NCI-H526 treated with DMSO at 0.1 percent for 48 hours (cell line): ENCODE measurements around the gene MAD1L1.

Experiments
- DNase-seq: peaks from one replicate; lab custom pipeline; 2025; lab: John Stamatoyannopoulos, UW

The MAD1L1 gene

GRCh38 chr7:2086229-2086628 is 146.5 kb downstream of the MAD1L1 start:
- no peak for DNase-seq

GRCh38 chr7:2085804-2086203 is 146.9 kb downstream of the MAD1L1 start:
- no peak for DNase-seq

- no peak for DNase-seq
Observed at GRCh38 chr7:2084781-2085505, 147.8 kb downstream of the MAD1L1 start.

DNA sequence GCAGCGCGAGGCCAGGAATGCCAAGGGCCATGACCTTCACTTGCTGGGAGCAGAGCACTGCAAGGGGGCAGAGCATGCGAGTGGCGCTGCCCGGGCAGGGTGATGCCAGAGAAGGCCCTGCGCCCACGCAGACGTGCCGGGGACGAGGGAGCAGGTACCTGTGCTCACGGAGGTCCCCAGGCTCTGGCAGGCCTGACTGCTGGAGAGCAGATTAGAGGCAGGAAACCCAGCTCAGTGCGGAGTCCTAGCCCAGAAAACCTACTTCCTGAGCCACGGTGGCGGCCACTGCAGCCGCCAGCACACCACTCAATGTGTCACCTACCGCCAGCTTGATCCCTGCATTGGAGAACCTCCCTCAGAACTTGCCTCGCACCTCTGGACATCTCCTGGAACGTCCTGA is 148.4 kb downstream of the MAD1L1 start:
- no peak for DNase-seq

DNA sequence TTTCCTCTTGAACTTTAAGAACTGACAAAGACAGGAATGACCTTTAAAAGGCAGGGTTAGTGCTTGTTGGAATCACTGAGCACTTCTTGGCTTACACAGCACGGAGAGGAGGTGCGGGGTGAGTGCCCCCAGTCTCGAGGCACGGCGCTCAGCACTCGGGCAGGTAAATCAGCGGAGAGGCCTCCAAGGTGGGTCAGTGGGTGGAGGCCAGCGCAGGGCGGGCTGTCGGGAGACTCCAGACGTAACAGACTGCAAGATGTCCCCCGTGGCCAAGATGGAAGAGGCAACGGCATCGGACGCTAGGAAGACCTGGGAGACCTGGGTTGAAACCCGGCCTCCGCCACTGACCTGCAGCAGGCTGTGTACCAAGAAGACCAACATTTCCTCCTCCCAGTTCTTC is 149.4 kb downstream of the MAD1L1 start:
- no peak for DNase-seq

- DNase-seq = no peak
Observed at GRCh38 chr7:2082139-2082998, 150.4 kb downstream of the MAD1L1 start.

- no peak for DNase-seq
Observed at GRCh38 chr7:2081526-2082135, 151.1 kb downstream of the MAD1L1 start.

DNA sequence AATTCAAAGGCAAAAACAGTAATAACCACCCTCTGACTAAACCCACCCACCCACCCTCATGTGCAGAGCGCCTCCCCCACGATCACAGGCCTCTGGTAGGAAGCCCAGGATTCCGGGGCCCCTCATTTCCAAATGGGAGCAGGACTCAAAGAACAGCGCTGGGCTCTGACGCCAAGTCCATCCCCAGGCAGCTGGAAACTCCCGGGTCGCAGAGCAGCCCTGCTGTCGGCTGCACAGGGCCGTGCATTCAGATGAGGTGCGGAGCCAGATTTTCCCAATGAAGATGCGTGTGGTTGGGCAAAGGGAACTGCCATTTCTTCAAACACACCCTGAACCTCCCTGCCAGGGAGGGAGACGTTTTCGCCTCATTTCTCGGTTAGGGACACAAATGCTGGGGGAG is 152.3 kb downstream of the MAD1L1 start:
- DNase-seq = no peak

GRCh38 chr7:2080060-2080387 is 152.7 kb downstream of the MAD1L1 start:
- no peak for DNase-seq

DNA sequence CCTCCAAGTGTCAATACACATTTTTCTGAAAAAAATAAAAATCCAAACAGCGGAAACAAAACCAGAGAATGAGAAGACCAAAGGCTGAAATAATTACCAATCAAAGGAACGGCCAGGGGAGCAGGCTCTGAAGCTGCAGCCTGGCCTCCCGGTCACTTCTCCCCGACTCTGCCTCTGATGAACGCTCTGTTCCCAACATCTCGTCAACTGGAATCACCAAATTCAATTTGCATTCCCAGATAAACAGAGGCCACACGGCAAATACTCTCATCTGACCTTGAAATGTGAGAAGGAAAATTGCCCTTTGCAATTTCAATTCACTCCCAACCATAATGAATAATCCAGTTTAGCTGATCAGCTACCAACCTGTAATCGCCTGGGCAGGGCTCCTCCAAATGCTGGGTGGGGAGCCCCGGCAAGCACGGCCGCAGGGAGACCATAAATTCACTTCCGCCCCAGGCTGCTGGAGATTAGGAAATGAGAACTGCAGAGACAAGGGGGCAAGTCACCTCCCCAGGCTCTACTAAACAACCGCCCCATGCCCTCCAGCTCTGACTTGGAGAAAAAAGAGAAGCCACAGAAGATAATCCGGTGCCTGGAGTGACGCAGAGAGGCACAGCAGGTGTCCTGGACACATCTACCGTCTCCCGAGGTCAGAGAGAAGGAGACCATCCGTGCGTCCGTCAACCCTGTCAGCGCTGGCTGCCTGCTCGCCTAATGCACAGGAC is 153.2 kb downstream of the MAD1L1 start:
- DNase-seq = no peak

GRCh38 chr7:2078899-2079298 is 153.8 kb downstream of the MAD1L1 start:
- DNase-seq = no peak

DNA sequence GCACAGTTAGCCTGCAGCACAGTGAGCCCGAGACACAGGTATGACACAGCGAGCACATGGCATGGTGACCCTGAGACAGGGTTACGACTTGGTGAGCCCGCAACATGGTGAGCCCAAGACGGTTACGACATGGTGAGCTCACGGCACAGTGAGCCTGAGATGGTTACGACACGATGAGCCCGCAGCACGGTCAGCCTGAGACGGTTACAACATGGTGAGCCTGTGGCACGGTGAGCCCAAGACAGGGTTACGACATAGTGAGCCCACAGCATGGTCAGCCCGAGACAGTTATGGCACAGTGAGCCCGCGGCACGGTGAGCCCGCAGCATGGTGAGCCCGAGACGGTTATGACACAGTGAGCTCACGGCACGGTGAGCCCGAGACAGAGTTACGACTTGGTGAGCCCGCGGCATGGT is 156.1 kb downstream of the MAD1L1 start:
- no peak for DNase-seq

DNA sequence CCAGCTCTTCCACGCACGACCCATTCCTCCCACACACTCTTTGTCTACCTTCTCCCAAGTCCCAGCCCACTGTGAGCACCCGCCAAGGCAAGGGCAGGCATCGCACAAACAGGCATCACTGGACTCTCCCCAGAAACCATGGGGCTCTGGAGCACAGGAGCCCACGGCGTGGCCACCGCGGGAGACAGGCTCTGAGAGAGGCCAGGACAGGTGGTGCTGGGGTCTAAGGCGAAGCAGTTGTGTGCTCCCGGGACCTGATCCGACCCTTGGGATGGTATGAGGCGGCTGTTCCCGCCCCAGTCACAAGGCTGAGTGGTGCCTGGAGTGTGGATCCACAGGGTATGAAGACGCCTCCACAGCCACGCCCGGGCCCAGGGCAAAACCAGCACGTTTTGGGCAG is 156.9 kb downstream of the MAD1L1 start:
- no peak for DNase-seq

GRCh38 chr7:2074691-2075090 is 158.1 kb downstream of the MAD1L1 start:
- DNase-seq = no peak

DNA sequence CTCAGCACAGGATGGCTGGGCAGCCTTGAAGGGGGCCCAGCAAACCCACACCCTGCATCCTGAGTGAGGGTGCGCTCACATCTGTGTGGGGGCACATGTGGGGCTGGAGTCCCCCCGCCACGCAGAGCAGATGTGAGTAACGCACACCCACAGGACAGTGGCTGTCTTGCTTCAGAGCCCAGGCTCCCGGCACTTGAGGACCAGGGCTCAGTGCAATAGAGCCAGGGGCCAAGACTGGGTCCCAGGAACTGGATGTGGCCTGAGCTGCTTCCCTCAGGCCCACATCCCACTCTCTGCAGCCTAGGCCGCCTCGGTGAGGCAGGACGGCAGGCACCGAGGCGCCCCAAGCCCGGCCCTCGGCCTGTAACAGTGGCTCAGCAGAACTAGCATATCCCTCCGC is 159.9 kb downstream of the MAD1L1 start:
- DNase-seq = no peak

GRCh38 chr7:2072042-2072441 is 160.7 kb downstream of the MAD1L1 start:
- no peak for DNase-seq

DNA sequence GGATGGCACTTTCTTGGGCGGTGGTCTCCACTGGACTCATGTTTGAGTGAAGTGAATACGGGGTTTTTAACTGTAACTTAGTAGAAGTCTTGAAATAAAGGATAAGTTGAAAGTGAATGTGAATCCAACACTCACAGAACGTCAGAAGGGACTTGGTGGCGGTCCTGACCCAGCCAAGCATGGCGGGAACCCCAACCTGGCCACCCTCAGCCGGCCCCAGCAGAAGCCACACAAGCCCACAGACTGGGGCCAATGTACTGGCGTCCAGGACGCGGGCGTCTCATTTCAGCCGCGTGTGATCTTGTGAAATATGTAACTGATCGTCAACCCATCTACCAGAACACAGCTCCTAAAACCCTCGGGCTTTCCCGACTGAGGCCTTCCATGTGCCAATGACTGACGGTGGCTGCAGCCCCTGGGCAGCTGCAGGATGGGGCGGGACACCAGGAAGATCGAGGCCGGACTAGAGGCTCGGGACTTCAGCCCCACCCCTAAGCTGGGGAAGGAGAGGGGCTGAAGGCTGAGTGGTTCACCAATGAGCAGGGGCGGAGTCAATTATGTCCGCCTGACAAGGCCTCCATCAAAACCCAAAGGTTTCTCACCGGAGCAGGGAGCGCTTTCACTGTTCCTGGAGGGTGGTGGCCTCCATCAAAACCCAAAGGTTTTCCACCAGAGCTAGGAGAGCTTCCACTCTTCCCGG is 161.5 kb downstream of the MAD1L1 start:
- DNase-seq = no peak

GRCh38 chr7:2070151-2070763 is 162.5 kb downstream of the MAD1L1 start:
- no peak for DNase-seq

- DNase-seq = no peak
Observed at GRCh38 chr7:2069472-2069860, 163.3 kb downstream of the MAD1L1 start.

GRCh38 chr7:2068693-2069471 is 163.9 kb downstream of the MAD1L1 start:
- DNase-seq = no peak
